ENCODE results near the gene CTAGE1. TPM values are rescaled to one million over a fixed set of nuclear protein-coding genes. Genes with fewer than 3 reads are reported as not detected.

CTAGE1 gene
- total RNA-seq, 1 donor from 2014 or later: not detected

- Histone ChIP-seq H3K4me2 (no peak overlapping the region), H3K4me1 (no peaks in the 10 kb centered on the region), H3F3A (ENCODE audit: low read depth) (peaks cover 3% of the 10 kb centered on the region), H3K79me2 (ENCODE audit: low read depth) (no peaks in the 10 kb centered on the region), H4K20me1 (ENCODE audit: low read depth) (no peaks in the 10 kb centered on the region), H3K9ac (no peak overlapping the region), H3K36me3 (no peaks in the 10 kb centered on the region), H3K27ac (no peak overlapping the region), H3K9me3 (ENCODE audit: low read depth) (no peaks in the 10 kb centered on the region), H2AFZ (replicated peaks) (no peak overlapping the region), H3K4me3 (no peak overlapping the region), H3K27me3 (no peaks in the 10 kb centered on the region)
- Mint-ChIP-seq H3K27me3 (ENCODE audit: insufficient read depth, low read depth) (no peaks in the 10 kb centered on the region), H3K27ac (no peak overlapping the region), H3K4me3 (no peak overlapping the region), H3K9me3 (peaks cover 30% of the 10 kb centered on the region), H3K4me1 (peaks cover 9% of the 10 kb centered on the region), H3K36me3 (no peaks in the 10 kb centered on the region)
- TF ChIP-seq EZH2 (IDR thresholded peaks at IDR 0.05): no peak
- no peak for TF ChIP-seq EZH2phosphoT487 (IDR thresholded peaks at IDR 0.05)
- no peak for TF ChIP-seq CTCF (IDR thresholded peaks at IDR 0.05)
- DNase-seq (ENCODE audit: low spot score): no peak
These were observed 30.5 kb upstream of the CTAGE1 start for GRCh38 chr18:22448238-22448637.

GRCh38 chr18:22447792-22448191 is 30.1 kb upstream of the CTAGE1 start:
- Histone ChIP-seq H3K9ac (no peak overlapping the region), H3K79me2 (ENCODE audit: low read depth) (no peaks in the 10 kb centered on the region), H3K4me3 (no peak overlapping the region), H3F3A (ENCODE audit: low read depth) (peaks cover 3% of the 10 kb centered on the region), H3K27ac (no peak overlapping the region), H3K9me3 (ENCODE audit: low read depth) (no peaks in the 10 kb centered on the region), H3K36me3 (no peaks in the 10 kb centered on the region), H2AFZ (replicated peaks) (no peak overlapping the region), H3K27me3 (no peaks in the 10 kb centered on the region), H4K20me1 (ENCODE audit: low read depth) (no peaks in the 10 kb centered on the region), H3K4me1 (no peaks in the 10 kb centered on the region), H3K4me2 (no peak overlapping the region)
- no peak overlapping the region for H3K4me3 Mint-ChIP-seq
- no peak for TF ChIP-seq EZH2phosphoT487 (IDR thresholded peaks at IDR 0.05)
- no peak for TF ChIP-seq EZH2 (IDR thresholded peaks at IDR 0.05)
- no peak for TF ChIP-seq CTCF (IDR thresholded peaks at IDR 0.05)
- no peak overlapping the region for H3K27ac Mint-ChIP-seq
- H3K9me3 Mint-ChIP-seq: peaks cover 30% of the 10 kb centered on the region
- no peak for DNase-seq (ENCODE audit: low spot score)
- H3K27me3 Mint-ChIP-seq (ENCODE audit: insufficient read depth, low read depth): no peaks in the 10 kb centered on the region
- no peaks in the 10 kb centered on the region for H3K36me3 Mint-ChIP-seq
- peaks cover 8% of the 10 kb centered on the region for H3K4me1 Mint-ChIP-seq

GRCh38 chr18:22446911-22447310 is 29.2 kb upstream of the CTAGE1 start:
- TF ChIP-seq EZH2 (IDR thresholded peaks at IDR 0.05) (no peak), EZH2phosphoT487 (IDR thresholded peaks at IDR 0.05) (no peak), CTCF (IDR thresholded peaks at IDR 0.05) (no peak)
- Histone ChIP-seq H2AFZ (replicated peaks) (no peak overlapping the region), H3F3A (ENCODE audit: low read depth) (peaks cover 3% of the 10 kb centered on the region), H3K4me1 (no peaks in the 10 kb centered on the region), H3K27ac (no peak overlapping the region), H3K36me3 (no peaks in the 10 kb centered on the region), H3K79me2 (ENCODE audit: low read depth) (no peaks in the 10 kb centered on the region), H4K20me1 (ENCODE audit: low read depth) (no peaks in the 10 kb centered on the region), H3K4me3 (no peak overlapping the region), H3K4me2 (no peak overlapping the region), H3K27me3 (no peaks in the 10 kb centered on the region), H3K9me3 (ENCODE audit: low read depth) (no peaks in the 10 kb centered on the region), H3K9ac (no peak overlapping the region)
- no peak overlapping the region for H3K27ac Mint-ChIP-seq
- H3K9me3 Mint-ChIP-seq: peaks cover 30% of the 10 kb centered on the region
- no peaks in the 10 kb centered on the region for H3K27me3 Mint-ChIP-seq (ENCODE audit: insufficient read depth, low read depth)
- no peaks in the 10 kb centered on the region for H3K36me3 Mint-ChIP-seq
- H3K4me3 Mint-ChIP-seq: no peak overlapping the region
- H3K4me1 Mint-ChIP-seq: no peaks in the 10 kb centered on the region
- DNase-seq (ENCODE audit: low spot score): no peak
